Neural progenitor cell (in vitro differentiated cells): ENCODE measurements around the gene SLC10A7. TPM values are rescaled to one million over a fixed set of nuclear protein-coding genes. Genes with fewer than 3 reads are reported as not detected.

Experiments used
- DNase-seq: peaks from one replicate; pipeline ENCODE4 v3.0.0-alpha.2; 2016; ENCODE audit warnings: low spot score
- H2AFZ ChIP-seq: fragments of 200-600 bp; sonication (generic); replicated peaks from 2 replicates; pipeline ENCODE4 v1.6.1; 2016; ENCODE audit warnings: antibody characterized with exemption
- H3F3A ChIP-seq: fragments of 200-600 bp; sonication (generic); 2 replicates; pipeline ENCODE4 v1.6.1; 2016; ENCODE audit warnings: antibody characterized with exemption, low read depth
- H3K27ac ChIP-seq: fragments of 200-600 bp; sonication (generic); 2 replicates; pipeline ENCODE4 v1.5.1; 2016; ENCODE audit warnings: mild to moderate bottlenecking
- H3K27me3 ChIP-seq: fragments of 200-600 bp; sonication (generic); 2 replicates; pipeline ENCODE4 v1.6.1; 2016; ENCODE audit warnings: mild to moderate bottlenecking, moderate library complexity
- H3K36me3 ChIP-seq: fragments of 200-600 bp; sonication (generic); 2 replicates; pipeline ENCODE4 v1.5.1; 2016
- H3K4me1 ChIP-seq: fragments of 200-600 bp; sonication (generic); 2 replicates; pipeline ENCODE4 v1.6.1; 2016; ENCODE audit warnings: mixed run types
- H3K4me2 ChIP-seq: fragments of 200-600 bp; sonication (generic); 2 replicates; pipeline ENCODE4 v1.6.1; 2016
- H3K4me3 ChIP-seq: fragments of 200-600 bp; sonication (generic); 2 replicates; pipeline ENCODE4 v1.5.1; 2016
- H3K79me2 ChIP-seq: fragments of 200-600 bp; sonication (generic); 2 replicates; pipeline ENCODE4 v1.6.1; 2016; ENCODE audit warnings: low read depth
- H3K9ac ChIP-seq: fragments of 200-600 bp; sonication (generic); 2 replicates; pipeline ENCODE4 v1.6.1; 2016
- H3K9me3 ChIP-seq: fragments of 200-600 bp; sonication (generic); 2 replicates; pipeline ENCODE4 v1.5.1; 2016; ENCODE audit warnings: low read depth
- H4K20me1 ChIP-seq: fragments of 200-600 bp; sonication (generic); 2 replicates; pipeline ENCODE4 v1.6.1; 2016; ENCODE audit warnings: low read depth
- H3K27ac Mint-ChIP-seq: 3 replicates; pipeline ENCODE4 v1.8.0; 2021; ENCODE audit warnings: mixed read lengths
- H3K27me3 Mint-ChIP-seq: 2 replicates; pipeline ENCODE4 v1.8.0; 2022; ENCODE audit warnings: low read depth, mild to moderate bottlenecking, inconsistent platforms, moderate library complexity, mixed read lengths; ENCODE audit not compliant: insufficient read depth
- H3K36me3 Mint-ChIP-seq: 3 replicates; pipeline ENCODE4 v1.8.0; 2021; ENCODE audit warnings: mixed read lengths
- H3K4me1 Mint-ChIP-seq: 3 replicates; pipeline ENCODE4 v1.8.0; 2021; ENCODE audit warnings: mixed read lengths
- H3K4me3 Mint-ChIP-seq: 3 replicates; pipeline ENCODE4 v1.8.0; 2021; ENCODE audit warnings: mild to moderate bottlenecking, moderate library complexity, mixed read lengths
- H3K9me3 Mint-ChIP-seq: 3 replicates; pipeline ENCODE4 v1.8.0; 2020; ENCODE audit warnings: mixed read lengths
- CTCF ChIP-seq: fragments of 200-600 bp; sonication (generic); IDR thresholded peaks from 2 replicates; pipeline ENCODE4 v1.5.1; 2017; ENCODE audit warnings: antibody characterized with exemption, mild to moderate bottlenecking
- EZH2 ChIP-seq: fragments of 200-600 bp; sonication (generic); IDR thresholded peaks from 2 replicates; pipeline ENCODE4 v1.6.1; 2017; ENCODE audit warnings: antibody characterized with exemption, mild to moderate bottlenecking, moderate library complexity
- EZH2phosphoT487 ChIP-seq: fragments of 200-600 bp; sonication (generic); IDR thresholded peaks from 2 replicates; pipeline ENCODE4 v1.6.1; 2017; ENCODE audit warnings: antibody characterized with exemption
- total RNA-seq: library from RNA; depleted of rRNA; stranded (reverse); fragments of >200 nt; gene quantifications from 2 replicates; pipeline ENCODE4 v1.2.3, GENCODE V29; 2015; ENCODE audit warnings: low replicate concordance

SLC10A7 gene
- total RNA-seq, 1 donor from 2014 or later, result 9.9 TPM

DNA sequence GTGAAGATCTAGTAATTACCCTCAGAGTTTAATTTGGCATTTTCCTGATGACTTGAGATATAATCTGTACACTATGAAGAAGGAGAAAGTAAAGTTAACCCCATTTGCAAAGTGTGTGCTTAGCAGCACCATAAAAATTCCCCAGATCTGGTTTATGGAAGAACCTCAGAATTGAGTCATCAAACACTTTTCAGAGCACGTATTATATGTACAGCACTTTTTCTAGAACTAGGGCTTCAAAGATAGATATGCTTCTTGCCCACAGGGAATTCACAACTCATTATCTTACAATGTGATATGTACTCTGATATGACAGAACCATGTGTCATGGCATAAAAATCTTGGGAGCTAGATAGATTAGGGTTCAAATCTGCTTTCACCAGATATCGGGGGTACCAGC, 150.9 kb downstream of the SLC10A7 start:
- H3K36me3 Mint-ChIP-seq, result no peaks in the 10 kb centered on the region
- Histone ChIP-seq H2AFZ (no peak overlapping the region), H3K4me2 (no peak overlapping the region), H3K4me3 (no peak overlapping the region), H3K4me1 (peaks cover 5% of the 10 kb centered on the region), H3K36me3 (no peaks in the 10 kb centered on the region), H4K20me1 (no peaks in the 10 kb centered on the region), H3K79me2 (no peaks in the 10 kb centered on the region), H3K27ac (no peak overlapping the region), H3F3A (no peaks in the 10 kb centered on the region), H3K9me3 (no peaks in the 10 kb centered on the region), H3K27me3 (no peaks in the 10 kb centered on the region), H3K9ac (no peak overlapping the region)
- peaks cover 32% of the 10 kb centered on the region for H3K4me1 Mint-ChIP-seq
- no peak overlapping the region for H3K4me3 Mint-ChIP-seq
- no peak for TF ChIP-seq EZH2
- no peak for TF ChIP-seq EZH2phosphoT487
- no peak for TF ChIP-seq CTCF
- peaks cover 8% of the 10 kb centered on the region for H3K9me3 Mint-ChIP-seq
- no peak overlapping the region for H3K27ac Mint-ChIP-seq
- DNase-seq, result no peak
- H3K27me3 Mint-ChIP-seq, result no peaks in the 10 kb centered on the region

DNA sequence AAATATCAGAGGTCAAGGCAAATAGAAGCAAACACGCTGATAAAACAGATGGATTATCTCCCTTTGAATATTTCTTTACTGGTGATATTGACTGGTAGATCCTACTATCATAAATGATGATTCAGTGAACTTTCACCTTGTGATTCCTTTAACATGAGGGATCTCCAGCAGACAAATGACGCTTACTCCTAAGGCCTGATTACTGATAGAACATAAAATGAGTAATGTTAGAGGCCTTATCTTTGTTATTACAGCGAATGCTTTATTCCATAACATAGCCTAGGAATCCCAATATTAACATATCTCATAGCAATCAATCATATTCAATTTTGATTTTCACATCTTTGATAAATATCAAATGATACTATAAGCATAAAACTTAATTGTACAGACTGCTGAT, 152.3 kb downstream of the SLC10A7 start:
- H3K4me1 Mint-ChIP-seq, result peaks cover 32% of the 10 kb centered on the region
- H4K20me1 ChIP-seq, result no peaks in the 10 kb centered on the region
- H3K36me3 ChIP-seq, result no peaks in the 10 kb centered on the region
- peaks cover 5% of the 10 kb centered on the region for H3K4me1 ChIP-seq
- H3K27me3 ChIP-seq, result no peaks in the 10 kb centered on the region
- no peak overlapping the region for H3K4me3 ChIP-seq
- H3K27ac ChIP-seq, result no peak overlapping the region
- no peaks in the 10 kb centered on the region for H3K9me3 ChIP-seq
- H3K27me3 Mint-ChIP-seq, result no peaks in the 10 kb centered on the region
- H3K9me3 Mint-ChIP-seq, result peaks cover 5% of the 10 kb centered on the region
- no peaks in the 10 kb centered on the region for H3F3A ChIP-seq
- H3K4me3 Mint-ChIP-seq, result no peak overlapping the region
- H2AFZ ChIP-seq, result no peak overlapping the region
- H3K4me2 ChIP-seq, result no peak overlapping the region
- H3K9ac ChIP-seq, result no peak overlapping the region
- H3K27ac Mint-ChIP-seq, result no peak overlapping the region
- no peaks in the 10 kb centered on the region for H3K36me3 Mint-ChIP-seq
- no peaks in the 10 kb centered on the region for H3K79me2 ChIP-seq
- TF ChIP-seq EZH2phosphoT487, result no peak
- TF ChIP-seq CTCF, result no peak
- no peak for TF ChIP-seq EZH2
- no peak for DNase-seq

- no peaks in the 10 kb centered on the region for H3K27me3 ChIP-seq
- no peak for DNase-seq
- peaks cover 5% of the 10 kb centered on the region for H3K4me1 ChIP-seq
- no peak overlapping the region for H3K4me2 ChIP-seq
- no peak overlapping the region for H2AFZ ChIP-seq
- H3K27me3 Mint-ChIP-seq, result no peaks in the 10 kb centered on the region
- H3K36me3 Mint-ChIP-seq, result no peaks in the 10 kb centered on the region
- TF ChIP-seq EZH2 (no peak), CTCF (no peak), EZH2phosphoT487 (no peak)
- H3K27ac ChIP-seq, result no peak overlapping the region
- H3K4me3 Mint-ChIP-seq, result peak overlapping the region; percentile 28
- H3K36me3 ChIP-seq, result no peaks in the 10 kb centered on the region
- H3K9ac ChIP-seq, result no peak overlapping the region
- H3K79me2 ChIP-seq, result no peaks in the 10 kb centered on the region
- no peak overlapping the region for H3K4me3 ChIP-seq
- H3K9me3 ChIP-seq, result no peaks in the 10 kb centered on the region
- no peaks in the 10 kb centered on the region for H3F3A ChIP-seq
- peaks cover 32% of the 10 kb centered on the region for H3K4me1 Mint-ChIP-seq
- no peaks in the 10 kb centered on the region for H4K20me1 ChIP-seq
- H3K9me3 Mint-ChIP-seq, result peaks cover 15% of the 10 kb centered on the region
- no peak overlapping the region for H3K27ac Mint-ChIP-seq
These were observed 153.5 kb downstream of the SLC10A7 start for GRCh38 chr4:146368209-146368608.
